Endodermal cell (in vitro differentiated cells): Measurements from ENCODE around the gene TUT4. TPM values are rescaled to one million over a fixed set of nuclear protein-coding genes. Genes with fewer than 3 reads are reported as not detected.

Experiments
- DNase-seq: peaks from one replicate; pipeline ENCODE4 v3.0.0-alpha.2; 2017
- H3K27ac ChIP-seq: 2 replicates; pipeline ENCODE4 v1.5.1; 2013; ENCODE audit warnings: mild to moderate bottlenecking, low read depth, low read length, moderate library complexity
- H3K27me3 ChIP-seq: 2 replicates; pipeline ENCODE4 v1.6.1; 2013; ENCODE audit warnings: mild to moderate bottlenecking, low read length, moderate library complexity; ENCODE audit not compliant: insufficient read depth, control insufficient read depth, poor library complexity, severe bottlenecking
- H3K36me3 ChIP-seq: 2 replicates; pipeline ENCODE4 v1.7.0; 2013; ENCODE audit warnings: mild to moderate bottlenecking, low read length, moderate library complexity; ENCODE audit not compliant: control insufficient read depth, insufficient read depth
- H3K4me1 ChIP-seq: one replicate; pipeline ENCODE4 v1.7.0; 2013; ENCODE audit warnings: low read length; ENCODE audit not compliant: control insufficient read depth, insufficient read depth
- H3K4me3 ChIP-seq: 2 replicates; pipeline ENCODE4 v1.5.1; 2013; ENCODE audit warnings: mild to moderate bottlenecking, low read length, moderate library complexity
- H3K9ac ChIP-seq: 2 replicates; pipeline ENCODE4 v1.6.1; 2013; ENCODE audit warnings: mild to moderate bottlenecking, low read length, moderate library complexity; ENCODE audit not compliant: poor library complexity, severe bottlenecking; ENCODE audit errors: extremely low read depth
- H3K9me3 ChIP-seq: 2 replicates; pipeline ENCODE4 v1.6.1; 2013; ENCODE audit warnings: mild to moderate bottlenecking, low read length, moderate library complexity; ENCODE audit not compliant: control insufficient read depth
- H3K27ac Mint-ChIP-seq: 2 replicates; pipeline ENCODE4 v1.8.0; 2020; ENCODE audit warnings: mixed read lengths
- H3K27me3 Mint-ChIP-seq: 2 replicates; pipeline ENCODE4 v1.8.0; 2021; ENCODE audit warnings: mild to moderate bottlenecking, mixed read lengths; ENCODE audit not compliant: insufficient read depth
- H3K36me3 Mint-ChIP-seq: 2 replicates; pipeline ENCODE4 v1.8.0; 2020; ENCODE audit warnings: low read depth, mixed read lengths
- H3K4me1 Mint-ChIP-seq: 2 replicates; pipeline ENCODE4 v1.8.0; 2020; ENCODE audit warnings: mixed read lengths
- H3K4me3 Mint-ChIP-seq: 2 replicates; pipeline ENCODE4 v1.8.0; 2020; ENCODE audit warnings: mild to moderate bottlenecking, moderate library complexity, mixed read lengths
- H3K9me3 Mint-ChIP-seq: 2 replicates; pipeline ENCODE4 v1.8.0; 2020; ENCODE audit warnings: mild to moderate bottlenecking, mixed read lengths
- CTCF ChIP-seq: fragments of 200-600 bp; sonication (generic); conservative IDR thresholded peaks from 2 replicates; pipeline ENCODE4 v1.5.0; 2021; ENCODE audit warnings: antibody characterized with exemption, mild to moderate bottlenecking
- WGBS, 2 experiments: methylation state at CpG; one replicate each; pipeline versions ENCODE4 v1.1.5 to v1.1.7; 2013; ENCODE audit warnings: missing lambda C conversion rate in 2 of 2, mixed read lengths in 1 of 2; ENCODE audit not compliant: insufficient coverage in 1 of 2, insufficient read length in 1 of 2; 5-methylcytosine and 5-hydroxymethylcytosine counted together
- total RNA-seq, 2 donors: library from RNA; stranded (reverse); fragmentation: NEBNext Ultra II Directional in 1 of 2; extraction: Animal tissue kit (Norgen Biotek cat#: 25700) in 1 of 2; gene quantifications; 2 replicates in 1 of 2; 3 replicates in 1 of 2; pipeline ENCODE4 v1.2.1, GENCODE V29; 2021

The TUT4 gene
- total RNA-seq, 2 donors from 2014 or later: 131 to 170 TPM

- Histone ChIP-seq H3K27ac (no peak overlapping the region), H3K4me1 (peaks cover 6% of the 10 kb centered on the region), H3K4me3 (no peak overlapping the region), H3K36me3 (no peaks in the 10 kb centered on the region), H3K9me3 (no peaks in the 10 kb centered on the region), H3K9ac (no peak overlapping the region), H3K27me3 (no peaks in the 10 kb centered on the region)
- DNase-seq: no peak
- Mint-ChIP-seq H3K27ac (no peak overlapping the region), H3K9me3 (no peaks in the 10 kb centered on the region), H3K36me3 (no peaks in the 10 kb centered on the region), H3K27me3 (no peaks in the 10 kb centered on the region), H3K4me1 (peaks cover 11% of the 10 kb centered on the region), H3K4me3 (no peak overlapping the region)
- no peak for TF ChIP-seq CTCF
- WGBS, 2 experiments: 93 to 100% methylated on average over 1 of the region's 1 CpG
These were observed 18.9 kb upstream of the TUT4 start for GRCh38 chr1:52571783-52572182.

DNA sequence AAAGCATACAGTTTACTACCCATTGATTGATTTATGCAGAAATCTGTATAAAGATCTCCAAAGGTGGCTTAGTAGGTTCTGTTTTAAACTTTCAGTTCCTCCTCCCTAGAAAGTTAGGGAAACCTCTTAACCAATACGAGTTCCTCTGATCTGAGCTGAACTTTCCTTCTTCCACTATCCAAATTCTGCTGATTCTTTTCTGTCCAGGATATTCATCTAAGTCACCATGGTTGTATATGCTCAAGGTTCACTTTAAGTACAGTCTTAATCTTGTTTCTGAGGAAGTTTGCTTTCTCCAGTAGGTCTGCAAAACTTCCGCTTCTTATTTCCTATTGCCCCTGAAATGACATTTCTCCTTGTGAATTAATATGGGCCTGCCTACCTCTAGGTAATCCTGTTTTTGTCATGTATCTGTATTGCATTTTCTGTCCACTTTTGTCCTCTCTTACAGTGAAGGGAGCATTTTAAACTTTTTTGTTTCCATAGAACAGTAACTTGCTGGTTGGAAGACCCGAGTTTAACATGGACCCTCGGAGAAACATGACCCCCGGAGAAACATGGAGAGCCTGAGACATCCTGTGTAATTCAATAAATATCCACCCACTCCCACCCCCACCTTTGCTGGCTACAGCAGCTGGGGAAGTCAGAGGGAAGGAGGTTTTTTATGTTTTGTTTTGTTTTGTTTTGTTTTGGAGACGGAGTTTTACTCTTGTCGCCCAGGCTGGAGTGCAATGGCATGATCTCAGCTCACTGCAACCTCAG, 16.7 kb upstream of the TUT4 start:
- no peak overlapping the region for H3K27ac Mint-ChIP-seq
- H3K36me3 ChIP-seq: no peaks in the 10 kb centered on the region
- H3K4me3 Mint-ChIP-seq: no peak overlapping the region
- no peaks in the 10 kb centered on the region for H3K27me3 Mint-ChIP-seq
- no peaks in the 10 kb centered on the region for H3K9me3 ChIP-seq
- peaks cover 6% of the 10 kb centered on the region for H3K4me1 ChIP-seq
- TF ChIP-seq CTCF: no peak
- peaks cover 11% of the 10 kb centered on the region for H3K4me1 Mint-ChIP-seq
- no peak for DNase-seq
- WGBS, 2 experiments: 77 to 95% methylated on average over 4 to 7 of the region's 7 CpGs
- no peak overlapping the region for H3K27ac ChIP-seq
- no peaks in the 10 kb centered on the region for H3K9me3 Mint-ChIP-seq
- no peak overlapping the region for H3K4me3 ChIP-seq
- H3K36me3 Mint-ChIP-seq: no peaks in the 10 kb centered on the region
- H3K27me3 ChIP-seq: no peaks in the 10 kb centered on the region
- H3K9ac ChIP-seq: no peak overlapping the region

GRCh38 chr1:52567943-52568342, 15.1 kb upstream of the TUT4 start:
- Histone ChIP-seq H3K4me1 (peaks cover 6% of the 10 kb centered on the region), H3K9me3 (no peaks in the 10 kb centered on the region), H3K9ac (no peak overlapping the region), H3K36me3 (no peaks in the 10 kb centered on the region), H3K4me3 (no peak overlapping the region), H3K27ac (no peak overlapping the region), H3K27me3 (no peaks in the 10 kb centered on the region)
- Mint-ChIP-seq H3K36me3 (no peaks in the 10 kb centered on the region), H3K4me1 (peaks cover 11% of the 10 kb centered on the region), H3K27me3 (no peaks in the 10 kb centered on the region), H3K27ac (no peak overlapping the region), H3K4me3 (no peak overlapping the region), H3K9me3 (no peaks in the 10 kb centered on the region)
- TF ChIP-seq CTCF: no peak
- 78 to 82% methylated on average over 5 of the region's 5 CpGs for WGBS, 2 experiments
- DNase-seq: no peak
